Stimulated activated memory B cell treated with anti-CD40 and anti-IgM and Interleukin-4, amounts not matched to agents 10 μg/mL and 1 μg/mL and 100 μg/mL, for 72 hours (primary cell): ENCODE results near the gene ARRDC5.
"Not testable (repeated sequence)": the region's sequence is repeated elsewhere in the genome, so short reads cannot be mapped to it uniquely, and the experiment has no call there.

Experiments
- ATAC-seq: fragments of 150-1000 bp; cut with Tn5 transposase; 2 replicates; pipeline ENCODE4 v1.10.0; 2021
- H3K27ac Mint-ChIP-seq: one replicate; pipeline ENCODE4 v1.8.0; 2022; ENCODE audit warnings: mild to moderate bottlenecking, mixed read lengths
- H3K27me3 Mint-ChIP-seq: one replicate; pipeline ENCODE4 v1.8.0; 2022; ENCODE audit warnings: mixed read lengths
- H3K36me3 Mint-ChIP-seq: one replicate; pipeline ENCODE4 v1.8.0; 2022; ENCODE audit warnings: mixed read lengths
- H3K4me1 Mint-ChIP-seq: one replicate; pipeline ENCODE4 v1.8.0; 2022; ENCODE audit warnings: mixed read lengths
- H3K4me3 Mint-ChIP-seq: one replicate; pipeline ENCODE4 v1.8.0; 2022; ENCODE audit warnings: mild to moderate bottlenecking, moderate library complexity, mixed read lengths
- H3K9me3 Mint-ChIP-seq: one replicate; pipeline ENCODE4 v1.8.0; 2022; ENCODE audit warnings: mixed read lengths

ARRDC5 gene

DNA sequence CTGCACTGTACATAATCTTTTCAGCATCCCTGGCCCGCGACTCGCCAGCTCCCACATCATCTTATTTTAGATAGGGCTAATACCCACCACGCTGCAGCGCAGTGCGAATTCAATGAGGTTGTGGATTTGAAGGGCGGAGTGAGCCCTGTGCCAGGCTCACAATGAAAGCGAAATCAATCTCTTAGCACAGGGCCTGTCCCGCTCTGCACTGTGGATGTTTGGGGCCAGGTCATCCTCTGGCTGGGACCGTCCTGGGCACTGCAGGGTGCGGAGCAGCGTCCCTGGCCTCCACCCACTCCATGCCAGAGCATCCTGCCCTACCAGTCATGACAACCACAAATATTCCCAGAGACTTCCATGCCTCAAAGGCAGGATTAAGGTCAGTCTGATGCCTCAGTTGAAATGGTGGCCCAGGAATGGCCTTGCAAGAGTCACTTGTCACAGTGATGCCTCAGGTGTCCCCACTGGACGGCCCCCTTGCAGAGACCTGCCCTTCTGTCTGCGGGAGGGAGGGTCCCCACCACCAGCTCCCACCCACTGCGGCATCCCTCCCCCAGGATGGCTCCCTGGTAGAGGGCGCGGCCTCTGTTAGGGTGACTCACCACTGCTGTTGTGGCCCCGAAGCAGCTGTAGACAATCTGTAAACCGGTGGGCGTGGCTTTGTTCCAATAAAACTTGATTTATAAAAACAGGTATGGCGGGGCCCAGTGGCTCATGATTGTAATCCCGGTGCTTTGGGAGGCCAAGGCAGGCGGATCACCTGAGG is 12.2 kb upstream of the ARRDC5 start:
- no peaks in the 10 kb centered on the region for H3K36me3 Mint-ChIP-seq
- H3K27ac Mint-ChIP-seq = peak overlapping the region; percentile 90
- H3K27me3 Mint-ChIP-seq = no peaks in the 10 kb centered on the region
- no peaks in the 10 kb centered on the region for H3K9me3 Mint-ChIP-seq
- H3K4me1 Mint-ChIP-seq = peaks cover 62% of the 10 kb centered on the region
- peak overlapping the region; percentile 91 for H3K4me3 Mint-ChIP-seq
- no peak for ATAC-seq

GRCh38 chr19:4913996-4914735 is 11.5 kb upstream of the ARRDC5 start:
- no peaks in the 10 kb centered on the region for H3K27me3 Mint-ChIP-seq
- H3K4me3 Mint-ChIP-seq = peak overlapping the region; percentile 91
- peaks cover 62% of the 10 kb centered on the region for H3K4me1 Mint-ChIP-seq
- H3K27ac Mint-ChIP-seq = no peak overlapping the region
- no peaks in the 10 kb centered on the region for H3K9me3 Mint-ChIP-seq
- no peaks in the 10 kb centered on the region for H3K36me3 Mint-ChIP-seq
- ATAC-seq = no peak

GRCh38 chr19:4911786-4912672 is 9.3 kb upstream of the ARRDC5 start:
- Mint-ChIP-seq H3K27me3 (no peaks in the 10 kb centered on the region), H3K4me3 (peak overlapping the region; percentile 74), H3K9me3 (no peaks in the 10 kb centered on the region), H3K36me3 (no peaks in the 10 kb centered on the region), H3K27ac (peak overlapping the region; percentile 46), H3K4me1 (peaks cover 62% of the 10 kb centered on the region)
- ATAC-seq = peak; percentile 57

DNA sequence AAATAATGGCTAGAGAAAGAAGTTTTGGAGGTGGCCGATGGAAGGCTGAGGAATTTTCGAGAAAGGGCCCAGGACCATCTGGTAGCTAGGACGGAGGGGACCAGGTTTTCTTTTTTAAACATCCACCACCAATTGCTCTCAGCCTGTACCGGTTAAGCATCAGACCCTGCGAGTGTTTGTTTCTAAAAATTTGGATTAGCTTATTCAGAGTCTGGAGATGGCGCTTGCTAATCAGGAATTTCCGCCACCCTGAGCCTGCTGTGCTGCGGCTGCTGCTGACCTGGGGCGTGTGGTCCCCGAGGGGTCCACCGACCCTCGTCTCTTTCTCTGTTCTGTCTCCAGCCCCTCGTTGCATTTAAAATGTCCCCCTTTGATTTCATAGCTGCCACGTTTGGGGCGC is 8.6 kb upstream of the ARRDC5 start:
- H3K4me1 Mint-ChIP-seq = peaks cover 57% of the 10 kb centered on the region

GRCh38 chr19:4910594-4911281 is 8.0 kb upstream of the ARRDC5 start:
- Mint-ChIP-seq H3K4me3 (peak overlapping the region; percentile 74), H3K36me3 (no peaks in the 10 kb centered on the region), H3K4me1 (peaks cover 52% of the 10 kb centered on the region), H3K9me3 (no peaks in the 10 kb centered on the region), H3K27me3 (no peaks in the 10 kb centered on the region), H3K27ac (peak overlapping the region; percentile 46)
- no peak for ATAC-seq

More for the DNA sequence above, 8.6 kb upstream of the ARRDC5 start:
- Mint-ChIP-seq H3K9me3 (no peaks in the 10 kb centered on the region), H3K4me3 (peak overlapping the region; percentile 74), H3K27ac (peak overlapping the region; percentile 46), H3K36me3 (no peaks in the 10 kb centered on the region), H3K27me3 (no peaks in the 10 kb centered on the region)
- ATAC-seq = no peak

DNA sequence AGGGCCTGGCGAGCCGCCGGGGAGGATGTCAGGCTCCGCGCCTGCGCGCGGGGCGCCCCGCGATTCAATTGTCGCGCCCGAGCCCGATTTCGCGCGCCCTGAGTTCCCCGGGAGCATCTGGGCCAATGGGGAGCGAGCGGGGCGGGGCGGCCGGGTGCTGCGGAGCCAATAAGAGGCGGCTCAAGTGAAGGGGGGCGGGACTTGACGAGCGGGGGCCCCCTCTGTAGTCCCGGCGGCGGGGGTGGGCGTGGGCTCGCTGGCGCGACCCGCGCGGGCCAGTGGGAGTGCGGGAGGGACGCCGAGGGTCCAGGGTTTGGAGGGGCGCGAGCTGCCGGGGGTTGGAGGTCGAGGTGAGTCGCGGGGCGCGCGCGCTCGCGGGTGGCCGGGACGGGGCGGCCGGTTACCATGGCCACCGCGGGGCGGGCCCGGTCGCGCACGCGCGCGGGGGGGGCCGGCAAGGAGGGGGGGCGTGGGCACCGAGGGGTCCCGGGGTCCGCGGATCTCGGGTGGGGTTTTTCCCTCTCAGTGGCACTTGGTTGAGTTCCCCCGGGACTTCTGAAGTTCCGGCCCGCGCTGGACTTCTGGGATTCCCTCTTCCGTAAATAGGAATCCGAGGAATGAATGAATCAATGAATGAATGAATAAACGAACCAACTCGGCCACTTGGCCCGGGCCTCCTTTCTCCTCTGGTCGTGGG is 7.3 kb upstream of the ARRDC5 start:
- Mint-ChIP-seq H3K4me3 (peak overlapping the region; percentile 74), H3K9me3 (no peaks in the 10 kb centered on the region), H3K27ac (no peak overlapping the region), H3K27me3 (no peaks in the 10 kb centered on the region), H3K36me3 (no peaks in the 10 kb centered on the region), H3K4me1 (peaks cover 46% of the 10 kb centered on the region)
- ATAC-seq = peak; percentile 97

DNA sequence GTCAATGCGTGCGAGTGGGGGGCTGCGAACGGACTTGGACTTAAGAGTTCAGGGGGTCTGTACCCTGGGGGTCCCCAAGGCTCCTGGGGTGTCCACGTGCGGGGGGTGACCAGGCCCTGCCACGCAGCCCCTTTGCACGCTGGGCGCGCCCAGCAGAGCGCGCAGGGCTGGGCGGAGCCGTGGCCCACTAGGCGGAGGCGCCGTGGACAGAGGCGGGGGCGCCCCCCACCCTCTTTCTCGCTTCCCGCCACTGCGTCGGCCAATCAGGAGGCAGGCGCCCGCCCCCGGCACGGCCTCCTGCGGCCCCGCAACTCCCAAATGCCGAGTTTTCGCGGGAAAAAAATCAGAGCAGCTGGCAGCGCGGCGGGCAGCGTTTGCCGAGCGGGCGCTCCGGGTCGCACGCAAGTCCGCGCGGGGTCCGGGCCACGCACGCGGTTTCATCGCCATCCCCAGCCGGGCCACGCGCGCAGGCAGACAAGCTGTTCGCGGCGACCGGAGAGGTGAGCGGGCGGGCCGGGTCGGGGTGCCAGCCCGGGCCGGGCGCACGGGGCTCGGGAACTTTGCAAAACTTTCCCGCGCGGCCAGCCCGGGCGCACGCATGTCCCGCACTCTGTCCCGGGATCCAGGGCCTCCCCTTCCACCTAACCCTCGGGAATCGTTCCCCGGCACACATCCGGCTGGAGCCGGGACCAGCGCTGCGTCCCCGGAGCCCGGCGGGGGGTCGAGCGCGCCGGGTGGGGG is 6.6 kb upstream of the ARRDC5 start, which contains the start of gene UHRF1:
Gene UHRF1, plus strand, starts transcription at position 346 of the 741 bp plus-strand sequence. CDS start 1,385 bp downstream, outside the sequence.
- no peaks in the 10 kb centered on the region for H3K9me3 Mint-ChIP-seq
- H3K27ac Mint-ChIP-seq = no peak within 1 kb of the TSS
- H3K36me3 Mint-ChIP-seq = no peaks in the 10 kb centered on the region
- peak within 1 kb of the TSS; percentile 74 for H3K4me3 Mint-ChIP-seq
- H3K4me1 Mint-ChIP-seq = peaks cover 38% of the 10 kb centered on the region
- no peaks in the 10 kb centered on the region for H3K27me3 Mint-ChIP-seq
- peak; percentile 34 for ATAC-seq

DNA sequence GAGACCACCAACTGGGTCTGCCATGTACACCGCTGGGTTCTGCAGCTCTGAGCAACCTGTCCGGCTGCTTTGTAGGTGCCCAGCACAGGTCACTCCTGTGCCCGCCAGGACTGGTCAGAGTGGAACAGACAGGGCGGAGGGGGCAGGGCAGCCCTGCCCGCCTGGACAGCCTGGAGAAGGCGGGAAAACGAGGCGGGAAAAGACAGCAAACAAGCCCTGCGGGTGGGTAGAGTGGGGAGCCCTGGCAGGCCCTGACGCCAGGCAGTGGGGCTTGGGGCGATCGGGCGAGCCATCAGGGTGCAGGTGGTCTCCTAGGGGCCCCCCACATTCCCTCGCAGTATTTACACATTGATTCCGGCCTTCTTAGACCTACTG is 6.1 kb upstream of the ARRDC5 start:
- no peaks in the 10 kb centered on the region for H3K27me3 Mint-ChIP-seq
- H3K4me1 Mint-ChIP-seq = peaks cover 33% of the 10 kb centered on the region
- ATAC-seq = no peak
- H3K27ac Mint-ChIP-seq = no peak overlapping the region
- H3K9me3 Mint-ChIP-seq = no peaks in the 10 kb centered on the region
- H3K4me3 Mint-ChIP-seq = peak overlapping the region; percentile 42
- H3K36me3 Mint-ChIP-seq = no peaks in the 10 kb centered on the region

DNA sequence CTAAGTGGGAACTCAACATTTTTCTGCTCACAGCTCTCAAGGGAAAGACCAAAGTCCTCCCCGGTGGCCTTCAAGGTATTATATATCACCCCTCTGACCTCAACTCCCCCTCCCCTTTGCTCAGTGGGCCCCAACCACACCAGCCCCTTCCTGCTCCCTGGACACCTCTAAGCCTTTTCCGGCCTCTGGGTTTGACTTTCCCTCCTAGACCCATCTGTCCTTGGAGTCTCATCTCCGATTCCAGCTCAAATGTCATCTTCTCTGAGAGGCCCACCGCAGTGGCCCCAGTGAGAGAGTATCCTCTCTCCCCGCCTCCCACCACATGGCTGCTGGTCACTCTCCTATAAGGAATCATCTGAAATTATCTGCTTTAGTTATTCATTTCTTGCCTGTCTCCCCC is 5.7 kb upstream of the ARRDC5 start:
- ATAC-seq = no peak
- Mint-ChIP-seq H3K4me3 (peak overlapping the region; percentile 42), H3K9me3 (no peaks in the 10 kb centered on the region), H3K27me3 (no peaks in the 10 kb centered on the region), H3K27ac (no peak overlapping the region), H3K36me3 (no peaks in the 10 kb centered on the region), H3K4me1 (peaks cover 31% of the 10 kb centered on the region)

DNA sequence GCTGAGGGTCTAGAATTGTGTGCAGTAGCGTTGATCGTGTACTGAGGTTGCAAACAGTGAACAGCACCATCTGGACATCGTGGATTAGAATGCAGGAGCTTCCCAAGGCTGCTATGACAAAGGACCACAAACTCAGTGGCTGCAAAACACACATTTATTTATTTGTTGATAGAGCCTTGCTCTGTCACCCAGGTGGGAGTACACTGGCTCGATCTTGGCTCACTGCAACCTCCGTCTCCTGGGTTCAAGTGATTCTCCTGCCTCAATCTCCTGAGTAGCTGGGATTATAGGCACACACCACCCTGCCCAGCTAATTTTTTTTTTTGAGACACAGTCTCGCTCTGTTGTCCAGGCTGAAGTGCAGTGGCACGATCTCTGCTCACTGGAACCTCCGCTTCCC is 4.3 kb upstream of the ARRDC5 start:
- no peak overlapping the region for H3K27ac Mint-ChIP-seq

DNA sequence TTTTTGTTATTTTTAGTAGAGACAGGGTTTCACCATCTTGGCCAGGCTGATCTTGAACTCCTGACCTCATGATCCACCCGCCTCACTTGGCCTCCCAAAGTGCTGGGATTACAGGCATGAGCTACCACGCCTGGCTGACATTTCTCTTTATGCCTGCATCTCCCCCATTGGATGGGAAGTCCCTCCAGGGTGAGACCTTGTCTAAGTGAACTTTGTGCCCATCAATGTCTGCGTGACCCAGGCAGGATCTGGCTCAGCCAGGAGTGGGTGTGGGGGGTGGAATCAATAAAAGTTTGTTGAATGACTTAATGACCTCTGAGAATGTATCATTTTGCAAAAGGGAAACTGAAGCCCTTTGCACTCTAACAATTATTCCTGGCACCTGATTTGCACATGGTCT is 1.8 kb upstream of the ARRDC5 start:
- Mint-ChIP-seq H3K27me3 (no peaks in the 10 kb centered on the region), H3K9me3 (no peaks in the 10 kb centered on the region), H3K36me3 (no peaks in the 10 kb centered on the region), H3K4me1 (no peaks in the 10 kb centered on the region), H3K4me3 (no peak overlapping the region), H3K27ac (no peak overlapping the region)
- ATAC-seq = no peak

More for the DNA sequence above, 4.3 kb upstream of the ARRDC5 start:
- no peak for ATAC-seq
- Mint-ChIP-seq H3K4me3 (no peak overlapping the region), H3K36me3 (no peaks in the 10 kb centered on the region), H3K27me3 (no peaks in the 10 kb centered on the region), H3K9me3 (no peaks in the 10 kb centered on the region), H3K4me1 (peaks cover 17% of the 10 kb centered on the region)

DNA sequence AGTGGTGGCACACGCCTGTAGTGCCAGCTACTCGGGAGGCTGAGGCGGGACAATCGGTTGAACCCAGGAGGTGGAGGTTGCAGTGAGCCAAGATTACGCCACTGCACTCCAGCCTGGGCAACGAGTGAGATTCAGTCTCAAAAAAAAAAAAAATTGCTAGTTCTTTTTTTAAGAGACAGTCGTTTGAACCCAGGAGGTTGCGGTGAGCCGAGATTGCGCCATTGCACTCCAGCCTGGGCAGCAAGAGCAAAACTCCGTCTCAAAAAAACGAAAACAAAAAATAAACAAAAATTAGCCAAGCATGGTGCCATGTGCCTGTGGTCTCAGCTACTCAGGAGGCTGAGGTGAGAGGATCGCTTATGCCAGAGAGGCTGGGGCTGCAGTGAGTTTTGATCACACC is 1.8 kb downstream of the ARRDC5 start:
- H3K4me1 Mint-ChIP-seq, H3K27ac Mint-ChIP-seq, H3K9me3 Mint-ChIP-seq, H3K27me3 Mint-ChIP-seq, H3K36me3 Mint-ChIP-seq, H3K4me3 Mint-ChIP-seq, ATAC-seq: not testable (repeated sequence)

- Mint-ChIP-seq H3K4me3 (no peak overlapping the region), H3K27ac (no peak overlapping the region), H3K36me3 (no peaks in the 10 kb centered on the region), H3K27me3 (no peaks in the 10 kb centered on the region), H3K9me3 (no peaks in the 10 kb centered on the region), H3K4me1 (peaks cover 5% of the 10 kb centered on the region)
- no peak for ATAC-seq
Observed at GRCh38 chr19:4897146-4897545, 5.5 kb downstream of the ARRDC5 start.

DNA sequence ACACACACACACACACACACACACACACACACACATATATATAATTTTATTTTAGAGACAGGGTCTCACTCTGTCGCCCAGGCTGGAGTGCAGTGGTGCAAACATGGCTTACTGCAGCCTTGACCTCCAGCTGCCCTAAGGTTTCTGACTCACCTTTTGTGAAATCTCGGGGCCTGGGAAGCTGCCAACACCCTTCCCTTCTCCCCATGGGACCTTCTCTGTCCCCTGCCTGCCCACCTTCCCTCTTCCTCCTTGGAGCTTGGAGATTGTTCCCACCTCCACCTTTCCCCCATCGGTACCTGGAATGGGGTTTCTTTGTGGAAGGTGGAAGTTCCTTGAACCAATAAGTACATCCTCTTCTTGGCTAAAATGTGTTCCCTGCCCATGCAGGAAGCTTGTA is 6.3 kb downstream of the ARRDC5 start:
- Mint-ChIP-seq H3K9me3 (no peaks in the 10 kb centered on the region), H3K4me3 (no peak overlapping the region), H3K27ac (no peak overlapping the region), H3K4me1 (peaks cover 5% of the 10 kb centered on the region), H3K27me3 (no peaks in the 10 kb centered on the region), H3K36me3 (no peaks in the 10 kb centered on the region)
- ATAC-seq = no peak
